C4-2B (cell line): Measurements from ENCODE around the gene DYNC2LI1.

Experiments
- H3K27ac ChIP-seq: fragments of 450-650 bp; 2 replicates; pipeline ENCODE4 v1.5.1; 2017
- CTCF ChIP-seq: fragments of 450-650 bp; conservative IDR thresholded peaks from 2 replicates; pipeline ENCODE4 v1.5.1; 2017; ENCODE audit warnings: mild to moderate bottlenecking
- ZFX ChIP-seq: fragments of 450-650 bp; IDR thresholded peaks from 2 replicates; pipeline ENCODE4 v1.6.1; 2017

Gene DYNC2LI1

GRCh38 chr2:43798300-43798699 is 24.5 kb downstream of the DYNC2LI1 start:
- H3K27ac ChIP-seq = no peak overlapping the region

DNA sequence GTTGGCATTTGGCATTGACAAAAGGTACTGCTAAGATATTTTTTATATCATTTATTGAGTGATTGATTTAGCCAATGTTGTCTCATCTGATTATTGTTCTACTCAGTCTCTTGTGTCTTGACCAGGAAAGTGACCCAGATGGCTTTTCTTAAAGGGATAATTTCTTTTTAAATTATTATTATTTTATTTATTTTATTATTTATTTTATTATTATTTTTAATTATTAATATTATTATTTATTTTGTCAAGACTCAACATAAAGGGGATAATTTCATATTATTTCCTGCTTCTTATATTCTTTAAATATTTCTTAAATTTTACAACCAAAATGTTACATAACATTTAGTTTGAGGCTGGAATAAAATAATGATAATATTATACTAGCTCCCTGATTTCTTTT is 27.1 kb downstream of the DYNC2LI1 start:
- no peak overlapping the region for H3K27ac ChIP-seq
- TF ChIP-seq CTCF (no peak), ZFX (no peak)

More at GRCh38 chr2:43798300-43798699, 24.5 kb downstream of the DYNC2LI1 start:
- TF ChIP-seq CTCF (peak; percentile 44), ZFX (no peak)

- H3K27ac ChIP-seq = no peak overlapping the region
- TF ChIP-seq CTCF (no peak), ZFX (no peak)
Observed at GRCh38 chr2:43802135-43802534, 28.3 kb downstream of the DYNC2LI1 start.

- H3K27ac ChIP-seq = no peak overlapping the region
- TF ChIP-seq CTCF = no peak
- TF ChIP-seq ZFX = no peak
Observed at GRCh38 chr2:43803113-43803512, 29.3 kb downstream of the DYNC2LI1 start.

- TF ChIP-seq CTCF (no peak), ZFX (no peak)
- no peak overlapping the region for H3K27ac ChIP-seq
Observed at GRCh38 chr2:43806719-43807031, 32.8 kb downstream of the DYNC2LI1 start.

GRCh38 chr2:43810452-43810851 is 36.6 kb downstream of the DYNC2LI1 start:
- TF ChIP-seq CTCF (no peak), ZFX (no peak)
- H3K27ac ChIP-seq = no peak overlapping the region

DNA sequence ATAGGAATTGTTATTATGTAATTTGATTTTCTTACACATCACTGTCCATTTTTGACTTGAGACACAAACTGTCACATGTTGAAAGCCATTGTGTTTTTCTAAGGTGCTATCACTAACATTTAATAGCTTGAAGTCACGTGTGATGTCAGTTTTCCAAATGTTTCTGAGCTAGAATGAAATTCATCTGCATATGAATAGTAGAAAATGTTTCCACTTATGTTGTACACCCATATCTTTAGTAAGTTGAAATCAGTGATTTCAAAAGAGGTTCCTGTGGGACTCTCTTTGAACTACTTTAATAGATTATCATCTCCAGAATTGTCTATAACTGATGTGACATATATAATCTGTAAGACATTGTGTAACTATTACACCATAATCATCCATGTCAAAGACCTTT is 37.0 kb downstream of the DYNC2LI1 start:
- H3K27ac ChIP-seq = no peak overlapping the region
- TF ChIP-seq ZFX = no peak
- TF ChIP-seq CTCF = no peak

DNA sequence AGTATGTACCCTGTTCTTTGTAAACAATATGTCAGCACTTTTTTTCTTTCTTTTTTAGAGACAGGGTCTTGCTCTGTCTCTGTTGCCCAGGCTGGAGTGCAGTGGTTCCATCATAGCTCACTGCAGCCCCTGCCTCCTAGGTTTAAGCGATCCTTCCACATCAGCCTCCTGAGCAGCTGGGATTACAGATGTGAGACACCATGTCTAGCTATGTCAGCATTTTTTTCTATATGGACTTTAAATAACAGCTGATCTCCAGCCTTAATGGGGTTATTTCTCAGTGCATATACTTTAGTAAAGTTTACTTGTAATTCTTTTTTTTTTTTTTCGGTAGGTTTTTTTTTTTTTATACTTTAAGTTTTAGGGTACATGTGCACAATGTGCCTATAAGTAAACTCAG is 38.2 kb downstream of the DYNC2LI1 start:
- TF ChIP-seq CTCF = no peak
- TF ChIP-seq ZFX = no peak
- H3K27ac ChIP-seq = no peak overlapping the region
